NAMALWA (cell line): ENCODE measurements around the gene BORCS8.

Experiments used
- DNase-seq: peaks from one replicate; pipeline ENCODE4 v3.0.0-alpha.2; 2015; ENCODE audit warnings: low spot score

BORCS8 gene

GRCh38 chr19:19213426-19214158 is 21.6 kb upstream of the BORCS8 start:
- no peak for DNase-seq

DNA sequence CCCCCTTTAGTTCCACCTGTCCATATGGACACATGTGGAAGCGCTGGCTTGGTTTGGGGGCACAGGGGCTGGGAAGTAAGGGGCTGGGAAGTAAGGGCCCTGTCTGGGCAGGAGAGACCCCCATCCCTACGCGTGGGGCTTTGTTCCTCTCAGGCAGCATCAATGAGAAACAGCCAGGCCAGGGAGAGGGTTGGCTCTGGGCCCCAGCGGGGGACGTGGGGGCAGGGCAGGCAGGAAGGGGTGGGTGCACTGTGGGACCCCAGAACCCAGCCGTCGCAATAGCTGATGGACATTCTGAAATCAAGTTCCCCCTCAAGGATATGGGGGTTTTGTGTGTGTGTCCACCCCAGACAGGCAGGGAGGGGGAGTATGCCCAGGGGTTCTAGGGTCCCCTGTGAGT is 21.0 kb upstream of the BORCS8 start:
- no peak for DNase-seq

DNA sequence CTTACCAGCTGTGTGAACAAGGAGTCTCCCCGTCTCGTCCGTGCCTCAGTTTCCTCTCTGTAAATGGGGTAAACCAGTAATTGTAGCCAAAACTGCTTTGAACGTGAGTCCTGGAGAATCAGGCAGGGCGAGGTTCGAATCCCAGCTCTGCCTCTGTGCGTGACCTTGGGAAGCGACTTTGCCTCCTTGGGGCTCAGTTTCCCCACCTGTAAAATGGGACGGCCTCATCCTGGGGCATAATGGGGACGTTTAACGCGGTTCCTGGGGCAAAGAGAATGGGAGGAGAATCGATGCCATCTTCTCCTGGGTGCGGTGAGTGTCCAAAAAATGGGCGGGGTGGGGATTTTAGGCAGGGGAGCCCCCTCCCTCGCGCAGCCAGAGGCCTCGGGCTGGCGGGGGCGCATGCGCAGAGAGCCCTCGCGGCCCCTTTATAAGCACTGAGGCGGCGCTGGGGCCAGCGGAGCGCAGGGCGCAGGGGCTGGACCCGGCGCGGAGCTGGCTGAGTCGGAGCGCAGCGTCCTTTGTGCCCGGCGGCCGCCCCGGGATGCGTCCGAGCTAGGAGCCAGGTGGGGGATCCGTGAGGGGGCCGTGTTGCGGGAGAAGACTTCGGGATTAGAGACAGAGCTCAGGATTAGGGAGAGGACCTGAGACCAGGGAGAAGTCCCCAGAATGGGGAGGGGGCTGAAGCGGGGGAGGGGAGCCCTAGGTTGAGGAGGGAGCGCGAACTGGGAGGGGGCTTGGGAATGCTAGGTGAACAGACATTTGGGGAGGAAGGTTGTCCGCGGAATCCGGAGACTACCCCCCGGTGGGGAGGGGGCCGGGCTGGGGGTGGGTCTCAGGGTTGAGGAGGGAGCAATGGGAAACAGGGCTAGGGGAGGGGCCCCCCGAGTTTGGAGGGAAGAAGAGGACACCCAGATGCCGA is 19.8 kb upstream of the BORCS8 start, which contains the start of gene NCAN:
NCAN (plus strand) TSS at position 460 of the 922 bp plus-strand sequence. CDS start 4,996 bp downstream, outside the sequence.
- DNase-seq: no peak

- DNase-seq: peak; percentile 79
These were observed 17.4 kb upstream of the BORCS8 start for GRCh38 chr19:19209372-19209771.

DNA sequence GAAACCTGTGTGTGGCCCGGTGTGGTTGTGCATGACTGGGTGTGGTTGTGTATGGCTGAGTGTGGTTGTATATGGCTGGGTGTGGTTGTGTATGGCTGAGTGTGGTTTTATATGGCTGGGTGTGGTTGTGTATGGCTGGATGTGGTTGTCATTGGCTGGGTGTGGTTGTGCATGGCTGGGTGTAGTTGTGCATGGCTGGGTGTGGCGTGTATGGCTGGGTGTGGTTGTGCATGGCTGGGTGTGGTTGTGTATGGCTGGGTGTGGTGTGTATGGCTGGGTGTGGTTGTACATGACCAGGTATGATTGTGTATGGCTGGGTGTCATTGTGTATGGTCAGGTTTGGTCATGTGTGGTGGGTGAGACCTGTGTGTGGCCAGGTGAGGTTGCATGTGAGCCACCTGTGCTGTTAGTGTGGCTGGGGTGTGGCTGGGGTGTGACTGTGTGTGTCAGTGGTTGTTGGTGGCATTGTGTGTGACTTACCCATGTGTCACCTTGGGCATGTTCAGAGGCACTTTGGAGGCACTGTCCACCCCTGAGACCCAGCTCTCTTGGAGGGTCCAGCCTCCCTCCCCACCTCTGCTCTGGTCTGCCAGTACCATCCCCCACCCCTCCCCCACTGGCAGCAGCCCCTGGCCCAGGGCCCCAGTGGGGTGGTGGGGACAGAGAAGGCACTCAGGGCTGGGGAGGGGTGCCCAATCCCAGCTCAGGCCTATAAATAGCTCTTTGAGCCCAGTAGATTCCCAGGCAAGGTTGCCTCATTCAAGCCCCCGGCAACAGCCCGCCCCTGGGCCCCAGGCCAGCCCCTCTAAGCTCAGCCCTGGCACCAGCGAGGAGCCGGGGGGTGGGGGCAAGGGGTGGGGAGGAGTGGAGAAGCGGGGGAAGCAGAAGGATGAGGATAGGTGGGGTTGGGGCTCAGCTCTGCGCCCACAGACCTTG is 16.0 kb upstream of the BORCS8 start:
- no peak for DNase-seq

GRCh38 chr19:19206938-19207337 is 15.0 kb upstream of the BORCS8 start:
- DNase-seq: no peak

GRCh38 chr19:19205416-19206410 is 13.8 kb upstream of the BORCS8 start:
- no peak for DNase-seq

GRCh38 chr19:19204181-19204580 is 12.2 kb upstream of the BORCS8 start:
- no peak for DNase-seq

- peak; percentile 95 for DNase-seq
These were observed 11.3 kb upstream of the BORCS8 start, which contains the start of gene NR2C2AP for GRCh38 chr19:19203012-19203856. Gene NR2C2AP (minus strand): TSS chr19:19203414. CDS start chr19:19203060, 354 bp downstream.

DNA sequence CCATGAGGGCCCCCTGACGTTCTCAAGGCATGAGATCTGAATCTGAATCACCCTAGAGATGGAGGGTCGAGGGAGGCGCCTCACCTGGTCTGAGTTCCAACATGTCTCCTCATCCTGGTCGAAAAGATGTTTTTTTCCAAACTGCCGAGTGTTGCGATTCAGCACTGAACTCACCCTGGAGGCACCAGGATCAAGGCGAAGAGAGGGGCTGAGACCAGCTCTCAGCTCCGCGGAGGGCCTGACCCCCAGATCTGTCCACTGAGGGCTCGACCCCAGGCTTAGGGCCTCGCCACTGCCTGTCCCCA is 10.7 kb upstream of the BORCS8 start:
- no peak for DNase-seq

GRCh38 chr19:19201697-19202630 is 10.0 kb upstream of the BORCS8 start:
- no peak for DNase-seq

DNA sequence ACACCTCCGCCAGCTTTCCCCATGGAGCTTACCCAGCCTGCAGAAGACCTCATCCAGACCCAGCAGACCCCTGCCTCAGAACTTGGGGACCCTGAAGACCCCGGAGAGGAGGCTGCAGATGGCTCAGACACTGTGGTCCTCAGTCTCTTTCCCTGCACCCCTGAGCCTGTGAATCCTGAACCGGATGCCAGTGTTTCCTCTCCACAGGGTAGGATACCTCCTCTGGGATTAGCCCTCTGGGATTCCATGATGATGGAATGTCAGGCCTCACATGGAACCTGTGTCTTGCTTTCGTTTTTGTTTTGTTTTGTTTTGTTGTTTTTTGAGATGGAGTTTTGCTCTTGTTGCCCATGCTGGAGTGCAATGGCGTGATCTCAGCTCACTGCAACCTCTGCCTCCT is 2.0 kb upstream of the BORCS8 start:
- DNase-seq: no peak

DNA sequence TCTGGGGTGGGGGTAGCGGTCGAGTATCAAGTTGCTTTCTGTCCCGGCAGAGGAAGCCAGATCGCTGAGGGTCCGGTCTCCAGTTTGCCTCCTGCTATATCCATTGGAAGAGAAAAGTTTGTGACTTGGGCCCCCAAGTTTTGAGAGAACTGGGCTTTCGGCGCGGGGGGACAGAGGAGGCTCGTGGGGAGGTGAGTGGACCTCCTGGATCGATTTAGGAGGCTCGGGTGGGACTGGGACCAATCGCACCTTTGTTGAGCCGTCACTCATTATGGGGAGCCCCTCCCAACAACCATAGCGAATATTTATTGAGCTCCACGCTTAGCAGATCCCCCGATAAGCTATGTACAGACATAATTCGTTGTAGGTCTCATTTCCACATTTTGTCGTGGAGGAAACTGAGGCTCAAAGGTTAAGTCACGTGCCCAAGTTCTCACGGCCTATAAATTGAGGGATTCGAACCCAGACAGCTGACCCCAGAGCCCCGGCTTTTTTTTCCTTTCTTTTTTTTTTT is 1.0 kb upstream of the BORCS8 start:
- peak; percentile 72 for DNase-seq

DNA sequence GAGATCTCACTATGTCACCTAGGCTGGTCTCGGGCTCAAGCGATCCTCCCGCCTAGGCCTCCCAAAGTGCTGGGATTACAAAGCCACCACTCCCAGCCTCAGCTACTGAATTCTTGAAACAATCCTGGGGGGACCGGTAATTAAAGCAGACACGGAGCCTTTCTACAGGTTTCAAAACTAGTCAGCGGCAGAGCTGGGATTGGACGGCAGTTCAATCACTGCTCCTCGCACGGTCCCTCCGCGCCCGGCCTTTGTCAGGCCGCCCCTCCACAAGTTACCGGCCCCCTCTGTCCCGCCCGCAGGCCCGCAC is 229 bp downstream of the BORCS8 start:
- DNase-seq: no peak

- DNase-seq: no peak
These were observed 5.2 kb downstream of the BORCS8 start for GRCh38 chr19:19186742-19187141.

DNA sequence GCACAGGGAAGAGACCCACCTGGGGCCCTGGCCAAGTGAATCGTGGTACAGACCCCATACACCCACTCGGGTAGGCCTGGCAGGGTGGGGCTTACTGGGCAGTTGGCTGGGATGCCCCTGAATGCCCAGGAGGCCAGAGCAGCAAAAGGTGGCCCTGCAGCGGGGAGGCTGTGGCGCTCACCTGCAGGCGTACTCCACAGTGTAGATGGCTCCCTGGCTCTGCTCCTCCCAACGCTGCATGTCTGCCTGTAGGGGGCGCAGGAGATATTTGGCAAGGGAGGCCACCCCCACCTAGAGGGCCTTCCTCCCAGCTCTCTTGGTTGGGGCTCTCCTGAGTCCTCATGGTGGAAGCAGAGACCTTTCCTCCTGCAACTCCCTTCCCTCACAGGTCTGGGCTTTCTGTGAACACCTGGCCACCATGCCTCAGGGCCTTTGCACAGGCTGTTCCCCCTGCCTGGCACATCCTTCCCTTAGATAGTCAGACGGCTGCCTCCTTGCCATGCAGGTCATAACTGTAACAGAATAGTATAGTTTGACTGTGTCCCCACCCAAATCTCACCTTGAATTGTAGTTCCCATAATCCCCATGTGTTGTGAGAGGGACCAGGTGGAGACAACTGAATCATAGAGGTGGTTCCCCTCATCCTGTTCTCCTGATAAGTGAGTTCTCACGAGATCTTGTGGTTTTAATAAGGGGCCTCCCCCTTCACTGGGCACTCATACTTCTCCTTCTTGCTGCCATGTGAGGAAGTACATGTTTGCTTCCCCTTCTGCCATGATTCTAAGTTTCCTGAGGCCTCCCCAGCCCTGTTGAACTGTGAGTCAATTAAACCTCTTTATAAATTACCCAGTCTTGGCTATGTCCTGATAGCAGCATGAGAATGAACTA is 5.9 kb downstream of the BORCS8 start:
- DNase-seq: peak; percentile 81

DNA sequence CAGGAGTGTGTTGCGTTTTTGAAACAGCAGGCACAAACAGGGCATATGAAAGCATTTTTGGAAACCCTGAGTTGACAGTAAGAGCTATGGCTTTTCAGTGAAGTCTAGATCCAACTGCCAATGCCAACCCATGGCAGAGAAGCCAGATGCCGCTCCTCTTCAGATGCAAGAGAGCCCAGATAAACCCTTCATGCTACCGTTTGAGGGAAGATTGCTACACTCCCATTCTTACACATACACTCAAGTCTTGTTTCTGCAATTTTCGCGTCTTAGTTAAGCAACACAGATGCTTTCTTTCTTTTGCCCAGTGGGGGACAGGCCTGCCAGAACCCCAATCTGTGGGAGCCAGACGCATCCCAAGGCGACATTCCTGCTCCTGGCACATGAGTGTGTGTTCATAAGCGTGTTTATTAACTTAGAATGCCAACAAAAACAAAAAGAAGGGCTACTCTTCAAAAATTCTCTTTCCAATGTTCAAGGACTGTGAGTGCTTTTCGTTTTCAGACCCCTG is 10.4 kb downstream of the BORCS8 start:
- no peak for DNase-seq
